PC-9 (cell line): ENCODE data around the gene NTMT1. TPM values are rescaled to one million over a fixed set of nuclear protein-coding genes. Genes with fewer than 3 reads are reported as not detected.

ENCODE experiments used
- BruUV-seq: library from RNA; stranded (reverse); fragments of 400-500 nt; replicated peaks from 2 replicates; lab custom pipeline; 2021; lab: Mats Ljungman, UMichigan
- CTCF ChIA-PET: fragments of 300-600 bp; sonication (Branson Sonifier 250); formaldehyde crosslinking; loops from one replicate; lab custom pipeline; 2022; ENCODE audit warnings: antibody characterized with exemption; lab: Charles Lee
- POLR2A ChIA-PET: fragments of 300-600 bp; sonication (Branson Sonifier 250); formaldehyde crosslinking; loops from one replicate; lab custom pipeline; 2022; ENCODE audit warnings: antibody characterized with exemption; ENCODE audit not compliant: unreplicated experiment; lab: Charles Lee
- DNase-seq, 2 experiments: peaks; one replicate each; pipeline versions ENCODE4 v3.0.0 to v3.0.0-alpha.2; 2015 to 2022; ENCODE audit warnings: mixed read lengths in 1 of 2
- H2AFZ ChIP-seq: fragments of 200-600 bp; sonication (generic); 2 replicates; pipeline ENCODE4 v1.8.1; 2017; ENCODE audit warnings: antibody characterized with exemption
- H3F3A ChIP-seq: fragments of 200-600 bp; sonication (generic); 2 replicates; pipeline ENCODE4 v1.8.1; 2017; ENCODE audit warnings: antibody characterized with exemption, mild to moderate bottlenecking, low read depth; ENCODE audit not compliant: insufficient read depth
- H3K27ac ChIP-seq: fragments of 200-600 bp; sonication (generic); 2 replicates; pipeline ENCODE4 v1.6.1; 2016; ENCODE audit warnings: mixed run types
- H3K27me3 ChIP-seq: fragments of 200-600 bp; sonication (generic); 2 replicates; pipeline ENCODE4 v1.6.1; 2016; ENCODE audit warnings: low read depth, mixed run types; ENCODE audit not compliant: insufficient read depth
- H3K36me3 ChIP-seq: fragments of 200-600 bp; sonication (generic); 2 replicates; pipeline ENCODE4 v1.6.1; 2016; ENCODE audit warnings: low read depth, mixed run types
- H3K4me1 ChIP-seq: fragments of 200-600 bp; sonication (generic); replicated peaks from 2 replicates; pipeline ENCODE4 v1.6.1; 2016; ENCODE audit warnings: mixed run types; ENCODE audit not compliant: insufficient read depth
- H3K4me2 ChIP-seq: fragments of 200-600 bp; sonication (generic); 2 replicates; pipeline ENCODE4 v1.6.1; 2017; ENCODE audit warnings: mixed run types
- H3K4me3 ChIP-seq: fragments of 200-600 bp; sonication (generic); 2 replicates; pipeline ENCODE4 v1.6.1; 2016; ENCODE audit warnings: mixed run types
- H3K79me2 ChIP-seq: fragments of 200-600 bp; sonication (generic); 2 replicates; pipeline ENCODE4 v1.6.1; 2017; ENCODE audit warnings: low read depth, mixed run types
- H3K9me2 ChIP-seq: fragments of 200-600 bp; sonication (generic); 2 replicates; pipeline ENCODE4 v1.8.1; 2017; ENCODE audit warnings: mild to moderate bottlenecking; ENCODE audit not compliant: insufficient read depth
- H3K9me3 ChIP-seq: fragments of 200-600 bp; sonication (generic); 2 replicates; pipeline ENCODE4 v1.8.1; 2016; ENCODE audit warnings: low read depth; ENCODE audit not compliant: insufficient read depth
- H4K20me1 ChIP-seq: fragments of 200-600 bp; sonication (generic); 2 replicates; pipeline ENCODE4 v1.8.1; 2017; ENCODE audit not compliant: insufficient read depth
- CTCF ChIP-seq: fragments of 200-600 bp; sonication (generic); conservative IDR thresholded peaks from 2 replicates; pipeline ENCODE4 v1.6.1; 2017; ENCODE audit warnings: mixed run types, antibody characterized with exemption, mild to moderate bottlenecking, moderate library complexity
- EZH2 ChIP-seq: fragments of 200-600 bp; sonication (generic); IDR thresholded peaks from 2 replicates; pipeline ENCODE4 v1.8.0; 2017; ENCODE audit warnings: antibody characterized with exemption, low read depth
- intact Hi-C: fragments of 100-400 bp; cut with micrococcal nuclease; formaldehyde crosslinking; loops from one replicate; pipeline ENCODE4 v1.10.0; 2022; ENCODE audit not compliant: unreplicated experiment
- total RNA-seq: library from RNA; stranded (reverse); gene quantifications from 2 replicates; pipeline ENCODE4 v1.2.3, GENCODE V29; 2021

Gene NTMT1
- total RNA-seq, 1 experiment from 2014 or later, result 52.5 TPM

- no peaks in the 10 kb centered on the region for H3K9me3 ChIP-seq
- ChIA-PET POLR2A (no interaction called here), CTCF (no interaction called here)
- no peak overlapping the region for H2AFZ ChIP-seq
- no peak overlapping the region for H3K4me3 ChIP-seq
- intact Hi-C loops, result no loop called here
- TF ChIP-seq EZH2 (no peak), CTCF (no peak)
- H3K27me3 ChIP-seq, result peaks cover 29% of the 10 kb centered on the region; the same call in 1 of the 2 replicates
- no peak overlapping the region for H3K4me2 ChIP-seq
- H3K36me3 ChIP-seq, result no peaks in the 10 kb centered on the region
- no peak overlapping the region for H3K27ac ChIP-seq
- no peaks in the 10 kb centered on the region for H4K20me1 ChIP-seq
- no peak for DNase-seq
- no peaks in the 10 kb centered on the region for H3F3A ChIP-seq
- no TSS peak for BruUV-seq
- no peaks in the 10 kb centered on the region for H3K79me2 ChIP-seq
- H3K4me1 ChIP-seq, result no peaks in the 10 kb centered on the region
- H3K9me2 ChIP-seq, result no peaks in the 10 kb centered on the region
Observed at GRCh38 chr9:129679537-129679936, 53.6 kb downstream of the NTMT1 start.

GRCh38 chr9:129681924-129682323 is 56.0 kb downstream of the NTMT1 start:
- Histone ChIP-seq H3K27ac (no peak overlapping the region), H3K4me3 (no peak overlapping the region), H2AFZ (no peak overlapping the region), H3K9me3 (no peaks in the 10 kb centered on the region), H3K4me2 (no peak overlapping the region), H4K20me1 (no peaks in the 10 kb centered on the region), H3K9me2 (no peaks in the 10 kb centered on the region), H3K27me3 (peaks cover 11% of the 10 kb centered on the region; the same call in 1 of the 2 replicates), H3K79me2 (no peaks in the 10 kb centered on the region), H3K4me1 (peaks cover 16% of the 10 kb centered on the region), H3K36me3 (no peaks in the 10 kb centered on the region), H3F3A (peaks cover 13% of the 10 kb centered on the region; the same call in 1 of the 2 replicates)
- BruUV-seq, result no TSS peak
- intact Hi-C loops, result no loop called here
- TF ChIP-seq CTCF (no peak), EZH2 (no peak)
- POLR2A ChIA-PET, result no interaction called here
- CTCF ChIA-PET, result no interaction called here
- DNase-seq, result no peak

GRCh38 chr9:129682381-129682780 is 56.4 kb downstream of the NTMT1 start:
- no peaks in the 10 kb centered on the region for H3K79me2 ChIP-seq
- DNase-seq, result no peak

More at GRCh38 chr9:129682381-129682780, 56.4 kb downstream of the NTMT1 start:
- peaks cover 16% of the 10 kb centered on the region for H3K4me1 ChIP-seq
- intact Hi-C loops, result no loop called here
- peaks cover 13% of the 10 kb centered on the region; the same call in 1 of the 2 replicates for H3F3A ChIP-seq
- no peak overlapping the region for H3K4me2 ChIP-seq
- no peaks in the 10 kb centered on the region for H3K36me3 ChIP-seq
- no peak overlapping the region for H3K27ac ChIP-seq
- BruUV-seq, result no TSS peak
- CTCF ChIA-PET, result no interaction called here
- peaks cover 9% of the 10 kb centered on the region; the same call in 1 of the 2 replicates for H3K27me3 ChIP-seq
- H4K20me1 ChIP-seq, result no peaks in the 10 kb centered on the region
- H3K9me3 ChIP-seq, result no peaks in the 10 kb centered on the region
- TF ChIP-seq CTCF (no peak), EZH2 (no peak)
- H3K4me3 ChIP-seq, result no peak overlapping the region
- H3K9me2 ChIP-seq, result no peaks in the 10 kb centered on the region
- no peak overlapping the region for H2AFZ ChIP-seq
- POLR2A ChIA-PET, result no interaction called here
